Glomerular visceral epithelial cell (primary cell): ENCODE data around the gene MTERF4.

ENCODE experiments used
- DNase-seq: peaks from one replicate; pipeline ENCODE4 v3.0.0-alpha.2; 2016; ENCODE audit errors: extremely low spot score

MTERF4 gene

DNA sequence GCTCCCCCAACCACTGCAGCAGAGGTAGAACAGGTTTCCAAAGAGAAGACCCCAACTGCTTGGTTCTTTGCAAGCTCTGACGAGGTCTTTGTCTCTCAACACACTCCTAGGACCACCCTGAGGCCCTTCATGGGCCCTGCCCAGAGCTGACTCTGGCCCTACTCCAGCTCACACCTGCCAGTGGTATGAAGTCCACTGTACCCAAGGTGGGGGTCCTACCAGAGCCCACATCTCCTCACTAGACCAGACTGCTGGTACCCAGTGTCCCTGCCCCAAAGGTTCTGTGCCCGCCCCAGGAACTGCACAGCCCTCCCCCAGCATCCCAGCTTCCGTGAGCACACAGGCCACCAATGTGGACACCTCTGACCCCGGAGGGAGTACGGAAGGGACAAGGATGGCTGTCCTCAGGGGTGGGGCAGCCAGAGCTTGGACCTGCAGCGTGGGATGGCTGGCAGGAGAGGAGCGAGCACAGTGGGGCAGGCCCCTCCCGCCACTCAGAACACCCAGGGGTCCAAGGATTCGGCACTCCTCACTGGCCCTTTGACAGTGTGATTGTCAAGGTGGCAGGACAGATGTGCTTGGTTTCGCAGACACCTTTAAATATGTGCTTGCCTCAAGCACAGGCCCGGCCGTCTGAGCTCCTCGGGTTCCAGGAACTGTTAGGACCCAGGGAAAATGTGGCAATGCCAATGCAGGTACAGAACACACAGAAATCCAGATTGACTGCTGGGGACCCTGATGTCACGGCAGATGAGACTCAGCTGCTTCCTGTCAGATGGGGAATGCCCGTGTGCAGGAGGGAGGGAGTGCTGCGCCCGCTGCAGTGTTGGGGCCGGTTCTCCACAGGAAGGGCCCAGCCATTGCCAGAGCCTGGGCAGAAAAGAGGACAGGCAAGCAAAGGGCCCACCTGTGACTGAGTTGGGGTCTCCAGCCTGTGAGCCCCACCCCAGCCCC, 51.2 kb downstream of the MTERF4 start:
- DNase-seq: no peak

DNA sequence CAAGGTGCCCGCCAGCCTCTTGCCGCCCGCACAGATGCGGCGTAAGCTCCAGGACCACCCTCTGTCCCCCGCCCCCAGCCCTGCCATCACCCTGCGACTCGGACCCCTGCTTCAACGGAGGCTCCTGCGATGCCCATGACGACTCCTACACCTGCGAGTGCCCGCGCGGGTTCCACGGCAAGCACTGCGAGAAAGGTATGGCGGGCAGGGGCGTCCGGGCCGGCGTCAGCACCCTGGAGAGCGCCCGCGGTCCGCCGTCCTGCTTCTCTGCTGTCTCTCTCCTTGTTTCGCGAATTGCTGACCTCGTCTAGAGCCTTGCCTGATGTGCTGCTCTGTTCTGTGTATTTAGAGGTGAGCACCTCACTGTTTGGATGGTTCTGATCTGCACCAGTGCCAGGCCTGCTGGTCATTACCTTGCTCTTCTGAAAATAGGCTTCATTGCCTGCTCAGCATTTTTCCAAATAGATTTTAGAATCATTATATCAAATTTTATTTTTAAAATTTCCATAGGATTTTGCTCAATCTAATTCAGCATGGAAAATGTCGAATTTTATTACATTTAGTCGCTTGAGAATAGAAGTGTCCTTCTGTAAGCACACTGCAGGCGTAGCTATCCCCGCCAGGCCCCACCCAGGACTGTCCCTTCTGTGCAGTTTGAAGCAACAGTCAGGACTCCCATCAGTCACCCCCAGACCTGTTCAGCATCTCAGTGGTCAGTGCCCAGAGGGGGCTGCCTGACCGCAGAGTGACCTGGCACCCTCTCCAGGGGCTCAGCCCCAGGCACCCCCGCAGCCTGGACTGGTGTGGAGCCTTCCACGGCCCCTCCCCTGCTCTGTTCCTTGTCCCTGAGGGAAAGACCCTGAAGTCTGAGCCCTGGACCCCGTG, 52.1 kb downstream of the MTERF4 start:
- no peak for DNase-seq

DNA sequence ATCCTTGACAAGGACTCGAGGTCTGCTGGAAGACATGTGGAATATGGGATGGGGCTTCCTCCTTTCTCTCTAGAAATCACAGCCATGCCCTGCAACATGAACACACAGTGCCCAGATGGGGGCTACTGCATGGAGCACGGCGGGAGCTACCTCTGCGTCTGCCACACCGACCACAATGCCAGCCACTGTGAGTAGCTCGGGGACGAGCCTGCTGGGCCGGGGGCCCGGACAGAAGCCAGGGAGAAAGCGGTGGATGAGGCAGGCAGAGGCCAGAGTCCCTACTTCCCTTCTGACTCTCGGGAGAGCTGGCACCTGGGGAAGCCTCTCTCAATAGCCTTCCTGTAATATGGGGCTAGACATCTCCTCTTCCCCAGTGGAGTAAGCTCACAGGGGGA, 53.1 kb downstream of the MTERF4 start:
- DNase-seq: no peak

DNA sequence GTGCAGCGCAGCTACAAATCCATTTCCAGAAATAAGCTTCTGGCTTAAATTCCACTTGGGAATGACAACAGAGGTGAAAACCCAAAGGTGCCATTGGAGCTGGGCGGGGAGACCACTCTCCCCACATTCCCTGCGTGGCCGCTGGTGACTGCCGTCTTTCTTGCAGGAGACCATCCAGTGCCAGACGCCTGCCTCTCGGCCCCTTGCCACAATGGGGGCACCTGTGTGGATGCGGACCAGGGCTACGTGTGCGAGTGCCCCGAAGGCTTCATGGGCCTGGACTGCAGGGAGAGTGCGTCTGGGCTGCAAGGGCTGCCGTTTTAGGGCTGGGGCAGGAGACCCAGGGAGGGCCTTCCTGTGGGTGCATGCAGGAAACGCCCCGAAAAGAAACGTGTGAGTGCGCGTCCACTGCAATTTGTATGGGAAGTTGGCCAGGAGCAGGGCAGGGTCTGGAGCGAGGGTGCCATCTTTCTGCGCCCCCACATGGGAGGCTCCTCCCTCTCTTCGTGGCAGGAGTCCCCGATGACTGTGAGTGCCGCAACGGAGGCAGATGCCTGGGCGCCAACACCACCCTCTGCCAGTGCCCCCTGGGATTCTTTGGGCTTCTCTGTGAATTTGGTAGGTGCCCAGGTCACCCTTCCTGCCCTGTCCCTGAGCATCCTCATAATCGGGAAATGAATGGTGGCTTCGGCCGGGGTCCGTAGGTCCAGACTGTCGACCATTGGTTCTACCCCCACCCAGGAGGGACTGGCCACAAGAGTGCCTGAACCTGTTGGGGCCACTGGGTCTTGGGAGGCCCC, 53.7 kb downstream of the MTERF4 start:
- no peak for DNase-seq

DNA sequence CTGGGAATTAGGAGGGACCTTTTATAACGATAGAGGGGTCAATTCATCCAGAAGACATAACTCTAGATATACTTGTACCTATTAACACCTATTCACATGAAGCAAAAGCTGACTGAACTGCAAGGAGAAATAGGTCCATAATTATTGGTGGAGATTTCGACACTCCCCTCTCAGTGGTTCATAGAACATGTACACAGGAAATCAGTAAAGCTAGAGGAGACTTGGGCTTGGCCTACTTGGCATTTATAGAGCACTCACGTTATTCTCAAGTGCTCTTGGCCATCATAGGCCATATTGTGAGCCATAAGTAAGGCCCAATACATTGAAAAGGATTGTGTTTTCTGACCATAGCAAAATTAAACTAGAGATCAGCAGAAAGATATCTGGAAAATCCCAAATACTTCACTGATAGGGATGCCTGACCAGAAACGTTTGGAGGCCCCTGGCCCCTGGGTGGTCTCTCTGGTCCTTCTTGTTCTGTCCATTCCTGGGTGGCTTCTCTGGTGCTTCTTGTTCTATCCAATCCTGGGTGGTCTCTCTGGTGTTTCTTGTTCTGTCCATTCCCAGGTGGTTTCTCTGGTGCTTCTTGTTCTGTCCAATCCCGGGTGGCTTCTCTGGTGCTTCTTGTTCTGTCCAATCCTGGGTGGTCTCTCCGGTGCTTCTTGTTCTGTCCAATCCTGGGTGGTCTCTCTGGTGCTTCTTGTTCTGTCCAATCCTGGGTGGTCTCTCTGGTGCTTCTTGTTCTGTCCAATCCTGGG, 54.7 kb downstream of the MTERF4 start:
- DNase-seq: no peak
